ENCODE data around the gene BHLHA15.

Gene BHLHA15

GRCh38 chr7:98211221-98211675 lies at the start of gene BHLHA15:
TSS of gene BHLHA15 (plus strand) at chr7:98211439. CDS start at chr7:98212310, 871 bp downstream.
- DNase-seq (ENCODE audit: low read depth in 2 of 2), result no peak

GRCh38 chr7:98162758-98163157 lies 48.5 kb upstream of the BHLHA15 start:
- no peak for DNase-seq (ENCODE audit: low read depth in 2 of 2)

GRCh38 chr7:98163269-98163668 lies 48.0 kb upstream of the BHLHA15 start:
- no peak for DNase-seq (ENCODE audit: low read depth in 2 of 2)

GRCh38 chr7:98163704-98164494 lies 47.3 kb upstream of the BHLHA15 start:
- DNase-seq (ENCODE audit: low read depth in 2 of 2), result no peak

- peak in 1 of 2 donors; percentile 11 for DNase-seq (ENCODE audit: low read depth in 2 of 2)
Observed at GRCh38 chr7:98165827-98166667, 45.2 kb upstream of the BHLHA15 start.

GRCh38 chr7:98166668-98166970 lies 44.6 kb upstream of the BHLHA15 start:
- no peak for DNase-seq (ENCODE audit: low read depth in 2 of 2)

- DNase-seq (ENCODE audit: low read depth in 2 of 2), result no peak
Observed at GRCh38 chr7:98167653-98168052, 43.6 kb upstream of the BHLHA15 start.

- DNase-seq (ENCODE audit: low read depth in 2 of 2), result peak; percentile 37 to 47
Observed at GRCh38 chr7:98168181-98168903, 42.9 kb upstream of the BHLHA15 start.

- DNase-seq (ENCODE audit: low read depth in 2 of 2), result no peak
Observed at GRCh38 chr7:98168904-98169621, 42.2 kb upstream of the BHLHA15 start.

GRCh38 chr7:98170966-98171365 lies 40.3 kb upstream of the BHLHA15 start:
- no peak for DNase-seq (ENCODE audit: low read depth in 2 of 2)

GRCh38 chr7:98171449-98171848 lies 39.8 kb upstream of the BHLHA15 start:
- no peak for DNase-seq (ENCODE audit: low read depth in 2 of 2)

- no peak for DNase-seq (ENCODE audit: low read depth in 2 of 2)
Observed at GRCh38 chr7:98174334-98175259, 36.6 kb upstream of the BHLHA15 start.

- no peak for DNase-seq (ENCODE audit: low read depth in 2 of 2)
Observed at GRCh38 chr7:98175260-98175940, 35.8 kb upstream of the BHLHA15 start.

- DNase-seq (ENCODE audit: low read depth in 2 of 2), result no peak
Observed at GRCh38 chr7:98177553-98177952, 33.7 kb upstream of the BHLHA15 start.

- DNase-seq (ENCODE audit: low read depth in 2 of 2), result no peak
Observed at GRCh38 chr7:98178321-98178720, 32.9 kb upstream of the BHLHA15 start.

GRCh38 chr7:98178762-98179490 lies 32.3 kb upstream of the BHLHA15 start:
- DNase-seq (ENCODE audit: low read depth in 2 of 2), result no peak

GRCh38 chr7:98180751-98181150 lies 30.5 kb upstream of the BHLHA15 start:
- no peak for DNase-seq (ENCODE audit: low read depth in 2 of 2)

GRCh38 chr7:98185101-98185500 lies 26.1 kb upstream of the BHLHA15 start:
- DNase-seq (ENCODE audit: low read depth in 2 of 2), result no peak

- no peak for DNase-seq (ENCODE audit: low read depth in 2 of 2)
Observed at GRCh38 chr7:98186452-98187137, 24.6 kb upstream of the BHLHA15 start.
